Measurements from ENCODE around the gene ACTG2. TPM values are rescaled to one million over a fixed set of nuclear protein-coding genes. Genes with fewer than 3 reads are reported as not detected.

ACTG2 gene
- total and polyA plus RNA-seq, 4 donors = 0.46 to 9.0 (median 4.3) TPM

- Histone ChIP-seq H3K27ac (ENCODE audit: low read depth in 1 of 2, low read length in 2 of 2) (no peak overlapping the region), H3K36me3 (ENCODE audit: control insufficient read depth in 4 of 4, insufficient read depth in 3 of 4, low read depth in 1 of 4, low read length in 3 of 4) (no peaks in the 10 kb centered on the region), H3K27me3 (ENCODE audit: control insufficient read depth in 4 of 4, insufficient read depth in 4 of 4, low read length in 3 of 4) (peaks cover 0 to 3% (median 1%) of the 10 kb centered on the region in 4 donors), H3K9me3 (ENCODE audit: control insufficient read depth in 4 of 4, low read length in 3 of 4) (no peaks in the 10 kb centered on the region), H3K9ac (ENCODE audit: low read depth in 1 of 2, low read length in 2 of 2) (no peak overlapping the region), H3K4me1 (ENCODE audit: control insufficient read depth in 4 of 4, insufficient read depth in 4 of 4, low read length in 3 of 4) (peaks cover 0 to under 1% (median 0%) of the 10 kb centered on the region in 4 donors), H3K4me3 (ENCODE audit: low read depth in 1 of 3, low read length in 3 of 3) (no peak overlapping the region)
- TF ChIP-seq FOXA1 (IDR thresholded peaks at IDR 0.05) (no peak), MAX (IDR thresholded peaks at IDR 0.05) (no peak), CTCF (IDR thresholded peaks at IDR 0.05; ENCODE audit: low read depth, low read length, missing input control) (peak; percentile 17), RAD21 (IDR thresholded peaks at IDR 0.05) (peak in 1 of 2 donors; percentile 55)
- DNase-seq (ENCODE audit: low spot score) = peak; percentile 47
- WGBS = 56% methylated on average over 12 of the region's 12 CpGs
These were observed 28.1 kb downstream of the ACTG2 start for GRCh38 chr2:73920577-73921545.

GRCh38 chr2:73921581-73921980, 28.8 kb downstream of the ACTG2 start:
- peaks cover 0 to 3% (median 1%) of the 10 kb centered on the region in 4 donors for H3K27me3 ChIP-seq (ENCODE audit: control insufficient read depth in 4 of 4, insufficient read depth in 4 of 4, low read length in 3 of 4)
- H3K4me3 ChIP-seq (ENCODE audit: low read depth in 1 of 3, low read length in 3 of 3) = no peak overlapping the region
- 88% methylated on average over 9 of the region's 9 CpGs for WGBS
- no peaks in the 10 kb centered on the region for H3K36me3 ChIP-seq (ENCODE audit: control insufficient read depth in 4 of 4, insufficient read depth in 3 of 4, low read depth in 1 of 4, low read length in 3 of 4)
- no peak overlapping the region for H3K9ac ChIP-seq (ENCODE audit: low read depth in 1 of 2, low read length in 2 of 2)
- DNase-seq (ENCODE audit: low spot score) = no peak
- H3K27ac ChIP-seq (ENCODE audit: low read depth in 1 of 2, low read length in 2 of 2) = no peak overlapping the region
- H3K4me1 ChIP-seq (ENCODE audit: control insufficient read depth in 4 of 4, insufficient read depth in 4 of 4, low read length in 3 of 4) = peaks cover 0 to 3% (median 0%) of the 10 kb centered on the region in 4 donors
- TF ChIP-seq MAX (IDR thresholded peaks at IDR 0.05) (no peak), SP1 (IDR thresholded peaks at IDR 0.05) (no peak), REST (IDR thresholded peaks at IDR 0.05) (no peak), ZBTB33 (IDR thresholded peaks at IDR 0.05) (no peak), TAF1 (conservative IDR thresholded peaks at IDR 0.05) (no peak), NR2F2 (IDR thresholded peaks at IDR 0.05) (no peak), ATF3 (IDR thresholded peaks at IDR 0.05) (no peak), JUND (IDR thresholded peaks at IDR 0.05) (no peak), CTCF (IDR thresholded peaks at IDR 0.05; ENCODE audit: low read depth, low read length, missing input control) (no peak), HNF4A (conservative IDR thresholded peaks at IDR 0.05) (no peak), FOXA1 (IDR thresholded peaks at IDR 0.05) (no peak)
- no peaks in the 10 kb centered on the region for H3K9me3 ChIP-seq (ENCODE audit: control insufficient read depth in 4 of 4, low read length in 3 of 4)
